ENCODE measurements around the gene ANKS1B.

GRCh38 chr12:99201906-99202645, 782.7 kb downstream of the ANKS1B start:
- TF ChIP-seq USF1 (IDR thresholded peaks at IDR 0.05) (no peak), YY1 (IDR thresholded peaks at IDR 0.05; ENCODE audit: low read depth) (no peak), EP300 (IDR thresholded peaks at IDR 0.05; ENCODE audit: borderline replicate concordance) (no peak), CEBPB (IDR thresholded peaks at IDR 0.05) (no peak), REST (IDR thresholded peaks at IDR 0.05; ENCODE audit: low read depth) (no peak), EGR1 (IDR thresholded peaks at IDR 0.05) (no peak), TCF12 (IDR thresholded peaks at IDR 0.05; ENCODE audit: low read depth) (no peak), RAD21 (IDR thresholded peaks at IDR 0.05; ENCODE audit: low read depth) (no peak), ZBTB7A (IDR thresholded peaks at IDR 0.05; ENCODE audit: low read depth) (no peak), MAX (IDR thresholded peaks at IDR 0.05) (no peak), TAF1 (IDR thresholded peaks at IDR 0.05; ENCODE audit: low read depth) (no peak), FOXM1 (IDR thresholded peaks at IDR 0.05; ENCODE audit: borderline replicate concordance, low read depth) (no peak)
